Loucy (cell line): Measurements from ENCODE around the gene STIMATE.

ENCODE experiments used
- EZH2phosphoT487 ChIP-seq: fragments of 200-600 bp; IDR thresholded peaks from 2 replicates; pipeline ENCODE4 v1.6.1; 2018; ENCODE audit warnings: antibody characterized with exemption, mild to moderate bottlenecking, moderate library complexity, borderline replicate concordance
- TF ChIP-seq, protein P1 (sequence below): fragments of 200-600 bp; sonication (generic); conservative IDR thresholded peaks from 2 replicates; pipeline ENCODE4 v1.5.1; 2014; ENCODE audit warnings: mild to moderate bottlenecking, antibody characterized with exemption, low read length

DNA sequence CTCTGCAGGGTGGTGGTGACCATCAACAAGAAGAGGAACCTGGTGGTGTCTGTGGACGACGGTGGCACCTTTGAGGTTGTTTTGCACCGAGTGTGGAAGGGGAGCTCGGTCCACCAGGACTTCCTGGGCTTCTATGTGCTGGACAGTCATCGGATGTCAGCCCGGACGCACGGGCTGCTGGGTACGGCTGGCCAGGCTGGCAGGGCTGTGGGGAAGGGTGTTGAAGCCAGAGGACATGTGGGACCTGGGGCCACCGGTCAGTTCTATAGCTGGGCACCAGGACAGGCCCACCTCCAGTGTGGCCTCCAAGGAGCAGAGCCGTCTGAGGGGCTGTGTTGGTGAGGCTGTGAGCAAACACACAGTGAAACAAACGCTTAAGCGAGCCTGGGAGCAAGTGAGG is 106.6 kb downstream of the STIMATE start:
- TF ChIP-seq, protein P1, sequence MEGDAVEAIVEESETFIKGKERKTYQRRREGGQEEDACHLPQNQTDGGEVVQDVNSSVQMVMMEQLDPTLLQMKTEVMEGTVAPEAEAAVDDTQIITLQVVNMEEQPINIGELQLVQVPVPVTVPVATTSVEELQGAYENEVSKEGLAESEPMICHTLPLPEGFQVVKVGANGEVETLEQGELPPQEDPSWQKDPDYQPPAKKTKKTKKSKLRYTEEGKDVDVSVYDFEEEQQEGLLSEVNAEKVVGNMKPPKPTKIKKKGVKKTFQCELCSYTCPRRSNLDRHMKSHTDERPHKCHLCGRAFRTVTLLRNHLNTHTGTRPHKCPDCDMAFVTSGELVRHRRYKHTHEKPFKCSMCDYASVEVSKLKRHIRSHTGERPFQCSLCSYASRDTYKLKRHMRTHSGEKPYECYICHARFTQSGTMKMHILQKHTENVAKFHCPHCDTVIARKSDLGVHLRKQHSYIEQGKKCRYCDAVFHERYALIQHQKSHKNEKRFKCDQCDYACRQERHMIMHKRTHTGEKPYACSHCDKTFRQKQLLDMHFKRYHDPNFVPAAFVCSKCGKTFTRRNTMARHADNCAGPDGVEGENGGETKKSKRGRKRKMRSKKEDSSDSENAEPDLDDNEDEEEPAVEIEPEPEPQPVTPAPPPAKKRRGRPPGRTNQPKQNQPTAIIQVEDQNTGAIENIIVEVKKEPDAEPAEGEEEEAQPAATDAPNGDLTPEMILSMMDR = no peak
- no peak for TF ChIP-seq EZH2phosphoT487
